Head of caudate nucleus (tissue), 42 donors: Measurements from ENCODE around the gene TASP1.
"Not testable (repeated sequence)": the region's sequence is repeated elsewhere in the genome, so short reads cannot be mapped to it uniquely, and the experiment has no call there.

ENCODE experiments used
- DNase-seq, 42 donors: peaks; one replicate each; pipeline versions ENCODE4 v3.0.0 to v3.0.0-alpha.2; 2020 to 2021; ENCODE audit warnings: mixed read lengths in 7 of 42
- intact Hi-C: fragments of 100-400 bp; cut with DNase I; formaldehyde crosslinking; loops from one replicate; pipeline ENCODE4 v1.15.0; 2022

The TASP1 gene

GRCh38 chr20:13380497-13381229, 258.1 kb downstream of the TASP1 start:
- intact Hi-C loops: not testable (repeated sequence)

GRCh38 chr20:13373400-13373799, 265.3 kb downstream of the TASP1 start:
- no peak for DNase-seq
- intact Hi-C loops: no loop called here

More at GRCh38 chr20:13380497-13381229, 258.1 kb downstream of the TASP1 start:
- DNase-seq: not testable (repeated sequence)

GRCh38 chr20:13364278-13365170, 274.2 kb downstream of the TASP1 start:
- no peak for DNase-seq
- intact Hi-C loops: no loop called here

- no peak for DNase-seq
- intact Hi-C loops: no loop called here
Measured at GRCh38 chr20:13363473-13363872, 275.3 kb downstream of the TASP1 start.

GRCh38 chr20:13362165-13362564, 276.6 kb downstream of the TASP1 start:
- DNase-seq, intact Hi-C loops: not testable (repeated sequence)

GRCh38 chr20:13358936-13359335, 279.8 kb downstream of the TASP1 start:
- DNase-seq, intact Hi-C loops: not testable (repeated sequence)

GRCh38 chr20:13357782-13358181, 280.9 kb downstream of the TASP1 start:
- DNase-seq, intact Hi-C loops: not testable (repeated sequence)

GRCh38 chr20:13356591-13356990, 282.1 kb downstream of the TASP1 start:
- DNase-seq: no peak

GRCh38 chr20:13355941-13356486, 282.7 kb downstream of the TASP1 start:
- intact Hi-C loops: no loop called here
- DNase-seq: no peak

More at GRCh38 chr20:13356591-13356990, 282.1 kb downstream of the TASP1 start:
- intact Hi-C loops: no loop called here

GRCh38 chr20:13355411-13355810, 283.3 kb downstream of the TASP1 start:
- no peak for DNase-seq
- intact Hi-C loops: no loop called here

- intact Hi-C loops: no loop called here
- DNase-seq: no peak
Measured at GRCh38 chr20:13353261-13353945, 285.3 kb downstream of the TASP1 start.

GRCh38 chr20:13349235-13349604, 289.5 kb downstream of the TASP1 start:
- DNase-seq: no peak
- intact Hi-C loops: no loop called here

GRCh38 chr20:13348311-13349234, 290.2 kb downstream of the TASP1 start:
- intact Hi-C loops: no loop called here
- no peak for DNase-seq

- intact Hi-C loops: no loop called here
- DNase-seq: no peak
Measured at GRCh38 chr20:13344671-13345070, 294.1 kb downstream of the TASP1 start.

- intact Hi-C loops: no loop called here
- no peak for DNase-seq
Measured at GRCh38 chr20:13342469-13343242, 296.1 kb downstream of the TASP1 start.

- DNase-seq: no peak
- intact Hi-C loops: no loop called here
Measured at GRCh38 chr20:13341737-13342393, 296.9 kb downstream of the TASP1 start.

- DNase-seq: no peak
- intact Hi-C loops: no loop called here
Measured at GRCh38 chr20:13340088-13340487, 298.6 kb downstream of the TASP1 start.
